HG03039 (cell line): ENCODE measurements around the gene CTTN.
"Not testable (repeated sequence)": the region's sequence is repeated elsewhere in the genome, so short reads cannot be mapped to it uniquely, and the experiment has no call there.

Source experiments
- ATAC-seq: cut with Tn5 transposase; IDR thresholded peaks from one replicate; pipeline ENCODE4 v1.9.1; 2021; ENCODE audit warnings: mild to moderate bottlenecking, moderate library complexity; ENCODE audit not compliant: unreplicated experiment

The CTTN gene

DNA sequence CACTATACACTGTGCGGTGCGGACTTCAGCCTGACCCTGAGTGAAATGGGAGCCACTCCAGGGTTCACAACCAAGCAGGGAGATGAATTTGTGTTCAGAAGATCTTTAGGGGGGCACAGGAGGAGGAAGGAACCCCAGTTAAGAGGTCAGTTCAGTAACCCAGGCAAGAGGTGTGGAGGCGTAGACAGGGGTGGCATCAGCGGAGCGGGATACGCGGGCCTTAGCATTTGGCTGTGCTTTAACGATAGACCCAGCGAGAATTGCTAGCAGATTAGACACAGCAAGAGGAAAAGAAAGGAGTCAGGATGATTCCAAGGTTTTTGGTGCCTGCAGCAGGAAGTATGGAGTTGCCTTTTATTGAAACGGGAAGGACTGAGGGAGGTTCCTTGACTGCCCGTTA is 46.8 kb downstream of the CTTN start:
- no peak for ATAC-seq

DNA sequence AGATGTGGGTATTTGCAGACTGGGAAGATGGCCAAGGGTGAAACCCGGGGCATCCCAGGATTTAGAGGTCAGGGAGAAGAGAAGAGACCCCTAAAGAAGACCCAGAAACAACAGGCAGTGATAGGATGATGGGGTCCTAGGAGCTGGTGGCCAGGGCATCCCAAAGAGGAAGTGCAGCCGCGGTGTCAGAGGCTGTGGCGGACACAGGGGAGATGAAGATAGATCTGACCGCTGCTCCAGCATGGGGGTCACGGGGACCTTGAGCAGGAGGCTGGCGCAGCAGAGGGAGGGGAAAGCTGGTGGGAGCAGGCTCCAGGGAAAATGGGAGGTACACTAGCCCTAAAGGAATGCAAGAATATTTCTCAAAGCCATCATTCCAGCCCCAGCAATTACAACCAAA is 47.3 kb downstream of the CTTN start:
- no peak for ATAC-seq

DNA sequence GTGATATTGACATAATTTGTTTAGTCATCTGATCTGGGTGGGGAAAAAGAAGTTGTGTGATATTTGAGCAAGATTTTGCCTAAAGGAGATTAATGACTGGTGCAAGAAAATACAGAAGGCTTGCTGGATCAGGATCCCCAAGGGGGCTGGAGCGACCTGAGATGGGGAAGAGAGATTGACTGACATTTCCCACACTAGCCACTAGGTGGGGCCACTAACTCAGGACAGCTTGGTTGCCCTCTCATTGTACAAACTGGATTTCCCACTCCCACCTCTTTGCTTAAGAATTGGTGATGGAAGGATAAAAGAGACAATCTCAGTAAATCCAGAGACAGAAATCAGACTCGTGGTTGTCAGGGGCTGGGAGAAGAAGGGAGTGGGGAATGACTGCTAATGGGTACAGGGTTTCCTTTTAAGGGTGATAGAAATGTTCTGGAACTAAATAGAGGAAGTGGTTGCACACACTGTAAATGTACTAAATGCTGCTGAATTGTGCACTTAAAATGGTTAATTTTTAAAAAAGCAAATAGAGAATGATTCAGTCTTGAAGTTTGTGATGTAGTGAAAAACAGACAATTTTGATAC is 50.7 kb downstream of the CTTN start:
- no peak for ATAC-seq

DNA sequence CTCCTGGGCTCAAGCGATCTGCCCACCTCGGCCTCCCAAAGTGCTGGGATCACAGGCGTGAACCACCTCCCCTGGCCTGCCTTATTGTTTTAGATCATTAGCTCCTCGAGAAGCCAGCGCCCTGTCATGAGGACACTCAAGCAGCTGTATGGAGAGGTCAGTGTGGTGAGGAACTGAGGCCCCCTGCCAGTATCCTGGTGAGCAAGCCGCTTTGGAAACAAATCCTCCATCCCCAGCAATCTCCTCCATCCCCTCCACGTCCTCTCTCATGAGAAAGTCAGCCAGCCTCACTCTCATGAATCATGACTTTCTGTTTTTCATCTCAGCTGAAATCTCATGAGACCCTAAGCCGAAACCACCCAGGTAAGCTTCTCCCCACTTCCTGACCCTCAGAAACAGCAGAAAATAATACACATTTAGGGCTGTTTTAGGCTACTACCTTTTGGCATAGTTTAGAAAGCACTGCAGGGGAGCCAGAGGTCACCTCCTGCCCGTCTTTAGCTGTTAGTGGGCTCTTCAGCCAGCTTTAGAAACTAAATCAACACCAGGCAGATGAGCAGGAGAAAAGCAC is 56.0 kb downstream of the CTTN start:
- no peak for ATAC-seq

DNA sequence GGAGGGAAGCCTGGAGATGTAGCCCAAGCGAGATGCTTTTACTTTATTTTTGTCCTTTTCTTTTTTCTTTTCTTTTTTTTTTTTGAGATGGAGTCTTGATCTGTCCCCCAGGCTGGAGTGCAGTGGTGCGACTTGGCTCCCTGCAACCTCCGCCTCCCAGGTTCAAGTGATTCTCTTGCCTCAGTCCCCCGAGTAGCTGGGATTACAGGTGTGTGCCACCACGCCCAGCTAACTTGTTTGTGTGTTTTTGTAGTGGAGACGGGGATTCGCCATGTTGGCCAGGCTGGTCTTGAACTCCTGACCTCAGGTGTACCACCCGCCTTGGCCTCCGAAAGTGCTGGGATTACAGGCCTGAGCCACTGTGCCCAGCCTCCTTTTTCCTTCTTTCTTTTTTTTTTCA is 56.5 kb downstream of the CTTN start:
- ATAC-seq: not testable (repeated sequence)

DNA sequence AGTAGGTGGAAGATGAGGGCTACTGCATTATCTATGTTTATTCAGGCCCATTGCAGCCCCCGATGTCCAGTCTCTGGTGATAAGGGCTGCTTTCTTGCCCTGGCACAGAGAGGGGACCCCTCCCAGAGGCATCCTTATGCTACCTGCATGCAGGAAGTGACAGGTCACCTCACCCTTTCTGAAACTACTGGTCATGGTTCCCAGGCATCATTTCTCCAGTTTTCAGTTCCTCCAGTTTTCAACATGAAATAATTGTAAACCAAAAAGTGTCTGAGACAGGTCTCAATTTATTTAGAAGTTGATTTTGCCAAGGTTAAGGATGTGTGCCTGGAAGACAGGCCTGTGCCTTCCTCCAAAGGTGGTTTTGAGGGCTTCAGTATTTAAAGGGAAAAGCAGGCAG is 57.0 kb downstream of the CTTN start:
- ATAC-seq: no peak

DNA sequence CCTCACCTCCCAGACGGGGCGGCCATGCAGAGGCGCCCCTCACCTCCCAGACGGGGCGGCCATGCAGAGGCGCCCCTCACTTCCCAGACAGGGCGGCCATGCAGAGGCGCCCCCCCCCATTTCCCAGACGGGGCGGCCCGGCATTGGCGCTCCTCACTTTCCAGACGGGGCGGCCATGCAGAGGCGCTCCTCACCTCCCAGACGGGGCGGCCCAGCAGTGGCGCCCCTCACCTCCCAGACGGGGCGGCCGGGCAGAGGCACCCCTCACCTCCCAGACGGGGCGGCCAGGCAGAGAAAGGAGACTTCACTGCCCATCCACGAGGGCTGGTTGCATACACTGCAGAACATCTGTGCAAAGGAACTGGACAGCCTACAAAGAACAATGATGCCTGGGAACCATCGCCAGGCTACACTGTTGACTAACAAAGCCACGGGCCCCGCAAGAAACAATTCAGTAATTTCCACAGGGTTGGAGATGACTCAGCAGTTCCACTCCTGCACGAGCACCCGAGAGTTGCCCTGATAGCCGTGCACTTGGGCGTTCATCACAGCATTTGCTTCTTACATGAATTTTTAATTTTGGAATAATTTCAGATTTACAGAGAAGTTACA is 58.7 kb downstream of the CTTN start:
- no peak for ATAC-seq

DNA sequence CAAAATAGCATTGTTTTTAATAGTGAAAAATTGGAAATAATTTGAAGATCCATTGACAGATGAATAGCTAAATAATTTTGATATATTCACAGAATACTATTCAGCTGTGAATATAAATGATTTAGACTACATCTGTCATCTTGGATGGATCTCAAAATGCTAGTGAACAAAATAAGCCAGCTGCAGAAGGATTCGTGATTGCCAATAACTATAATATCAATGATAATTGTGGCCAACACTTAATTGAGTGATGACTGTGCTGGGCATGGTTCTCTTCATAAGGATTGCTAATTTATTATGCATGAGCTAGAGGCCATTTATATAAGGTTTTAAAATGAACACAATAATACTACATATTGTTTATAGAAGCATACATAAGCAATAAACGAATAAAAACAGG is 60.4 kb downstream of the CTTN start:
- no peak for ATAC-seq

DNA sequence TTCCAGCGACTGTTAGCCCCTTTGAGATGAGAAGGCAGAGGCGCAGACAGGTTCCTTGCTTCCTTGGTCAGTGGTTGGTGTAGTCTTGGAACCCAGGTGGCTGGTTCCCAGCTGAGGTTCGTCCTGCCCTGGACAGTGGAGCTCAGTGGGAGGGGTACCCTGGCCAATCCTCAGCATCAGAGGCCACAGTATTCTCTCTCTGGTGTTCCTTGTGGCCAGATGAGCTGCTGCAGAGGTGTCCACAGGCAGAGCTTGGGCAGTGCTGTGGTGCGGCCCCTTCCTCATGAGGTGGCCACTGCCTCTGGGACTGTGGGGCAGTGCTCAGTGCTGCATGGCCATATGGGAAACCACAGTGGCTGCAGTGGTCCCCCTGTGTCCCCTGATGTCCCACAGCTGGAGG is 61.8 kb downstream of the CTTN start:
- no peak for ATAC-seq

DNA sequence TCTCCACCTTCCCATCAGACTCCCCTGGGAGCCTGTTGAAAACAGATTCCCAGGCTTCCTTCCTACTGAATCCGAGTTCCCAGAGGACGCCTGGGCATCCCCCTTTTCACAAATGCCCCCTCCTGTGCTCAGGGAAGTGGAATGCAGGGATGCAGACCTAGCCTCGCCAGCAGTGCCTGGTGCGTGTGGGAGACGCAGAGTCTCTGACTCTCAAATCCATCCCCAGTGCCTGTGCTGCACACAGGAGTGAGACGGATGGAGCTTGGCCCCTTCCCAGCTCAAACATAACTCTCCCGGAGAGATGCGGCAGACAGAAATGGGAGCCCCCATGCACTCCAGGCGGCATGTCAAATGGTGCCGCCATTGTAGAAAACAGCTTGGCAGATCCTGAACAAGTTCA is 62.6 kb downstream of the CTTN start:
- ATAC-seq: no peak

DNA sequence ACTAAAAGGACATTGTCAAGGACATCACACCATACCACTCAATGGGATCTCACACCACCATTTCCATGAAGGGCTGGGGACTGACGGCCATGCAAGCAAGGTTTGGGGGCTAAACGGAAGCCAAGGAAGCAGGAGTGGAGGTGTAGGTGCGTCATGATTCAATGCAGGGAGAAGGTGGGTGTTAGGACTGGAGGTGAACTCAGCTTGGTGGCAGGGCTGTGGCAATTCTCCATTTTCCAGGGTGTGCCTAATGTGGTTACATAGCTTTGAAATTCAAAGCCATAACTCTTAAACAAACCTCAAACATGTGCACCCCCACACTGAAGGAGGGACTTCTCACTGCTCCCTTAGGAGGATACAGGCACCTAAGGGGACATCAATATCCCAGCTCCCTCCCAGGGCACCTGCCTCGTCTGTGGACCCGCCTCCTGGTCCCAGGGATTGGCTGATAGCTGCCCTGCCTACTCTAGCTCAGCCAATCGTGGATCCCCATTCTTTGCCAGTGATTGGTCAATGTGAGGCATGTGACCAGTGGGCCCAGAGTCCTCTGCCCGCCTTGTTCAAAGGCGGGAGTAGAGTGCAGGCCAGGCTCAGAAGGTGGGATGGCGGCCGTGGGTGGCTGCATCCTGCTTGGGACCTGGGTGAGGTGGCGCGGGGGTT is 64.6 kb downstream of the CTTN start:
- ATAC-seq: no peak

DNA sequence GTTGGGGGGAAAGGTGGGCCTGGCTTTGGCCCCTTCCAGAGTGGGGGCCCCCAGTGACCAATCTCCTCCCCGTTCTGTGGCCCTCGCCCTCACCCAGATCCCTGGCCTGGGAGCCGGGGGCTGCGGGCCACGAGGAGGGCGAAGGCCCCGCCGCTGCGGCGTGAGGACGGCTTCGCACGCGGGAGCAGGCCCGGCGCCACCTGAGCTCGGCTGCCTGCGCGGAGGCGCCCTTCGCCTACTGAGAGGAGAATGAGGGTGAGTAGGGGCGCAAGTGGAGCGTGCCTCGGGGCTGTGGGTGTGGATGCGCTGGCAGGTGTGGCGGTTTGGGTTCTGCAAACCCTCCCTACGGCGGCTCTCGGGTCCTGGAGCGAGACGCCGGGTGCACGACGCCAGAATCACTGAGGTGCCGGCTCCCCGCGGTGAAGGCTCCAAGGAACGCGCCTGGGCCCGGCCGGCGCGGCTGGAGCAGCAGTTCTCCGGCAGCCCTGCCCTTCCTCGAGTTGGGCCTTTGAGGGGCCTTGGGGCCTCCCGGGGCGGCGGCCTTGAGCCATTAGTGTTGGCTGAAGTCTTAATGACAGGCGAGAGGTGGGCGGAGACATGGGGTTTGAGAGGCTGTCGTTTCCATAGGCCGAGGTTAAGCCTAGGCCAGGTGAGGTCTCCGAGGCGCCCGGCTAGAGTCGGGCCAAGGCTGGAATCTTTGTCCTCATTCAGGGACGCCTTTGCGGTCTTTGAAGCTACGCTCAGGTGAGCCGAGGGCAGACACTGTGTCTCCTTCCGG is 65.3 kb downstream of the CTTN start:
- ATAC-seq: no peak

DNA sequence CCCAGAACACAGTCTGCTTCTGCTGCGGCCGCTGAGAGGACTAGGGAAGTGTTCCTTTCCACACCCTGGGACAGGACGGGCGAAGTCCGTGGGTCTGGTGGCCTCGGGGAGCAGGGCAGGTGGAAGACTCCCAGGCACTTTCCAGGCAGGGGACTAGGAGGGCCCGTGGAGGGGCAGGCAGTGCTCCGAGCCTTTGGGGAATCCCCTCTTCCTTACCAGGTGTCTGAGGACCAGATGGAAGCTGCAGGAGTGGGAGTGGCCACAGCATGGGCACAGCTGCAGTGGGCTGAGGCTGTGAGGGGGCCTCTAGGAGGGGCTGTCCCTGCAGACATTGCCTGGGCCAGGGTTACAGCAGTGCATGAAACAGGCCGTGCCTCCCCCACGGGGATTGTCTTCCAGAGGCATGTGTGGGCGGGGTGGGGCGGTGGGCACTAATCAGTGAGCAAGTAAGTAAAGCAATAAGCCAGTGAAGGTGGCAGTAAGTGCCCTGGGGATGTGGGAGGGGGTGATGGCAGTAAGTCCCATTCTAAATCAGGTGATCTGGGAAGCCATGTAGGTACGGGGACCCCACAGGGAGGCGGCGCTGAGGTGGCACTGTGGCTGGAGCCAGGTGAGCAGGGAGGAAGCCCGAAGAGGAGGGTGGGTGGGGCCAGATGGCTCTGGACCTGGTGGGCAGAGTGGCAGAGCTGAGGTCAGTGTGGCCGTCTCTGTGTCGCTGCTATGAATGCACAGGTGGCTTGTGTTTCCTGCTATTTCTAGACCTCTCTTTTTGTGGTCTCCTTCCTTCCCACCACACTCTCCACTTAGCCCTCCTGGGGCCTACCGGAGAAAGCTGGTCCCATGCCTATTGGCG is 66.4 kb downstream of the CTTN start:
- no peak for ATAC-seq

DNA sequence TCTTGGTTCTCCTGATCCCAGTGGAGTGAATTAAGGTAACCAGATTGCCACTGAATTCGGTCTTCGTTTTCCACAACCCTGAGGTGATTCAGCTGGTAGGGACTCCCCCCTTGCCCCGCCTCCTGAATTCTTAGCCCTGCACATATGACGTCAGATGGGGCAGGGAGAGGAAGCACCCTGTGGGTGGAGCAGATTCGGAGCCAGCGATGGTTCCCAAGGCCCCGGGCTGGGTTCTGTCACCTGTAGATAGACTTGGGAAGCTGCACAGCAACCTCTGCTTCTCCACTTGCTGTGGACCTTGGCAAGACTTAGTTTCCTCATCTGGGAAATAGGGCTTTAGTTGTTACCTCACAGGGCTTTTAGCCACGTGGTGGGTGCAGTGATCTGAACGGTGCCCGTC is 67.8 kb downstream of the CTTN start:
- ATAC-seq: no peak

DNA sequence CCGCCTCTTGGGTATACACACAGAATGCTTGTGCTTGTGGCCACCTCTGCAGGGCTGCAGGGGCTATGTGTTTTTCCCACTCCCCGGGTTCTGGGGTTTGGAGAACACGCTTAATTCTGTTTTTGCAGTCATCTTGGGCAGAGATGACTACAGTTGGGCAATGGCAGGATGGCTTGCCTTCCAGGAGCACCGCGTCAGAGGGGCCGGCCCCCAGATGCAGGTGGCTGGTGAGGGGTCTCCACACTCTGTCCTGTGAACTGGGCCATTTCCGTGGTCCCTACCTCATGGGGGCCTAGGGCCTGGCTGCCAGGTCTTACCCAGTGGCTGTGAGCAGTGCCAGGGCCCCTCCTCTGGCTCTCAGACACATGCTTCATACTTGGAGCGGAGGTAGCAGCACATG is 68.3 kb downstream of the CTTN start:
- no peak for ATAC-seq

DNA sequence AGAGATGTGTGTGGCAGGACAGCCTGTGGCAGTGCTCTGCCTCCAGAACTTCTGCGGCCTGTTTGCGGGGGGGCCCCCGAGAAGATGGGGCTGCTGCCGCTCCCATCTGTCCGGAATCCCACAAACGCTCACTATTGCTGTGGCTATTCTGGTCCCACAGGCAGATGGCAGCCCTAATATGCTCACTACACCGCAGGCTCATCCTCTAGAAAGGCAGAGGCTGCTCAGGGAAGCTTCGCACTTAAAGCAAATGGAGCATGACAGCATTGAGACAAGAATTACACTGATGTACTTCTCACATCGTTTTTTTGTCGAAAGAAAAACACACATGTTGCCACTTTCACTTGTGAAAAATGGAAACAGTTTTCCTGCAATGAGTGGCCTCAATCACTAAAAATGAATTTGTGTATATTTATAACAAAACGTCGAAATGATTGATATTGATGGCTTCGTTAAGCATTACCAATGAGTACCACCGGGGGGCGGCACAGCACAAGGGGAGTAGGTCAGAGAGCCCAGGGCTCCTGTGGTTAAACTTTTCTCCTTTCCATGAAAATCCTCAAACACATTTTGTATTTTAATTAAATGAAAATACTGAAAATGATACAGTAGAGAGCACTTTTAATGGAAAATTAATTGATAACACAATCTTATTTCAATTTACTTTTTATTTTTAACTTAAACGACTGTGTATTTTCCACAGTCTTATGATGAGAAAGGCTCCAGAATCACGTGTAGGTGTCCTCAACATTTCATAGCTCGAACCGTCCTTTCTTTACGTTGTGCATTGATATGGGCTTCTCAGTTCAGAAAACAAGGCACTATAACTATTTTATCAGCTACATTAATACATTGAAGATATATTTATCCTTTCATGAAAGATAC is 69.1 kb downstream of the CTTN start:
- no peak for ATAC-seq

DNA sequence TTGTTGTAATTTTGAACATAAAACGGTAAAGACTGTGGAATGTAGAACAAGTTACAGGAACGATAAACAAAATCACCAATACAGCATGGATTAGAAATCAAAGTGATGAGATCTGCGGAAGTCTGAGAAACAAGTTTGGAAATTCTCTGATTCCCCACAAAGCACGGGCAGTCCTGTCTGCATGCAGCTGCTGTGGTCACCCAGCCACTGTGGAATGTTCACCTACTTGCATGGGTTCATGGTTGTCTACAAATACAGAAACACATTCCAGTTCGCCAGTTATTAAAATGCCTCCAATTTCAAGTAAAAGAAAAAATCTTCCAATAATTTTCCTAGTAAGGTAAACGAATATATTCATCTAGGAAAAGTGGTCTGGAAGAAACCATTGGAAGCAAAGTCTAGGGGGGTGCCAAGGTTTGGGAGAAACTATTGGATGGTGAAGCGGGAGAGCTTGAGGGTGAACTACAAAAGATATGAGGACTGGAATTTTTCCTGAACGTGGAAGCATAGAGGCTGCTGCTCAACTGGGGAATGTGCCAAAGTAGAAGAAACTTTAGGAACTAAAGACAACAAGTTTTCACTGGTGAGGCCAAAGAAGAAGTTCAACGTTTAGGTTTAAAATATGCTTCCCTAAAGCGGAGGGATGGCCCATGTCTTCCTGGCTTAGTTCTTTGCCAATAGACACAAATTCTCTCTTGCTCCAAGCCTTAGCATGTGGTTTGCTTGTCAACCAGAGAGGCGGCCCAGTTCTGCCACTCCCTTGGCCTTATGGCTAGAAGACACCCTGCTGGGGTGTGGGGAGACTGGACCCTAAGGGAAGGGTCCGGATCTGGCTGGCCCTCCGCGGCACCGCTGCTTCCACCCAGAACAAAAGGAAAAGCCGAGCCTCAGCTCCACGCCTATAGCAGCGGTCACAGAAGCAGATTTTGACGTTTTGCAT is 70.2 kb downstream of the CTTN start:
- no peak for ATAC-seq

DNA sequence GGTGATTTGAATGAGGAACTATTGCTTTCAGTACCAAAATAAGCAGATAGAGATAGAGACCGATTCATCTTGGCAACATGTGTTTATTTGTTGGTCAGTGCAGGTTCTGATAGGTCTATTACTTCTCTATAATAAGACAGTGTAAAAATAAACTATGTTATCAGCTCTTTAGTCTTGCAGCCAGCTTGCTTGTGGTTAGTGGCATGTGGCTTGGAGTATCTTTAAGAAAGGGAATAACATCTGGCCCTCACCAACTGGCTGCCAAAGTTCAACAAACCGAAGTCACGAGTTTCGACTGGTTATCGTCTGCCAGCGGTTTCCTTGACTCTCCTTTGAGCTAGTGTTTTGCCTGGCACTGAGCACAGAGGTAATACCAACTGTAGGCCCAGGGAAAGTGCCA is 71.8 kb downstream of the CTTN start:
- no peak for ATAC-seq

DNA sequence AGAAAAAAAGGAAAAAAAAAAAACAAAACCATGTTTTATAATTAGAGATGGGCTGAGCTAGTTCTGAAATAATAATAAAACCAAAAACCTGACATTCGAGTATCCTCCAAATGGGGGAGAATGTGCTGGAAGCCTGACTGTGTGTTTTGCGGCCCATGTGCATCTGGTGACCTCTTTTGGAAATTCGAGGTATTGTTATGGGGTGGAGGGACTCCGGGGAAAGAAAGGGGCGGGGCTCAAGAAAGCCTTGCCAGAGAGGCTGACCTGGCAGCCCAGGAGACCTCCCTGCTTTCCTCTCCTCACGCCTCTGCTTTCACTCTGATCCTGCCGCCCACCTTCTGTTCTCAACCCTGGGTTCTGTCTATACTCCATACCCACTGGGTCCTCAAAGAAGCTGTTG is 72.9 kb downstream of the CTTN start:
- no peak for ATAC-seq
